ENCODE results near the gene DYRK1B. TPM values are rescaled to one million over a fixed set of nuclear protein-coding genes. Genes with fewer than 3 reads are reported as not detected.

DYRK1B gene
- total RNA-seq, 1 experiment from 2014 or later, result 2.4 TPM

- Histone ChIP-seq H3K4me1 (ENCODE audit: insufficient read depth, low read length) (peaks cover 4% of the 10 kb centered on the region; the same call in 1 of the 2 replicates), H3K4me3 (ENCODE audit: low read length) (no peak overlapping the region; the same call in 1 of the 2 replicates), H3K9me3 (ENCODE audit: low read length) (no peaks in the 10 kb centered on the region), H3K9ac (ENCODE audit: low read length) (peak overlapping the region; percentile 15; the same call in 1 of the 2 replicates), H3K9me2 (replicated peaks; ENCODE audit: low read length) (no peaks in the 10 kb centered on the region), H4K20me1 (ENCODE audit: low read length) (no peaks in the 10 kb centered on the region), H3K79me2 (ENCODE audit: low read length) (no peaks in the 10 kb centered on the region), H3K27me3 (ENCODE audit: low read length) (no peaks in the 10 kb centered on the region), H3K27ac (ENCODE audit: low read length) (no peak overlapping the region), H3K36me3 (ENCODE audit: low read depth, low read length) (peaks cover 22% of the 10 kb centered on the region), H3F3A (ENCODE audit: low read length, unreplicated experiment) (no peaks in the 10 kb centered on the region), H2AFZ (ENCODE audit: low read length) (no peak overlapping the region), H3K4me2 (ENCODE audit: low read length) (peak overlapping the region; percentile 80; the same call in 1 of the 2 replicates)
- ChIA-PET POLR2A (ENCODE audit: unreplicated experiment) (no interaction called here), CTCF (no interaction called here)
- no peak for TF ChIP-seq EZH2phosphoT487 (IDR thresholded peaks at IDR 0.05; ENCODE audit: borderline replicate concordance, low read length)
- no peak for TF ChIP-seq EZH2 (IDR thresholded peaks at IDR 0.05; ENCODE audit: low read length, unreplicated experiment)
- no peak for TF ChIP-seq CTCF (conservative IDR thresholded peaks at IDR 0.05; ENCODE audit: low read depth, low read length)
- DNase-seq (no peak), ATAC-seq (no peak)
- intact Hi-C loops (cut with micrococcal nuclease), result no loop called here
- no TSS peak for BruUV-seq (replicated peaks)
Measured at GRCh38 chr19:39832341-39833083, 1.4 kb downstream of the DYRK1B start.

- no TSS peak for BruUV-seq (replicated peaks)
- H3K4me2 ChIP-seq (ENCODE audit: low read length), result no peak overlapping the region
- H3K79me2 ChIP-seq (ENCODE audit: low read length), result no peaks in the 10 kb centered on the region
- H3K36me3 ChIP-seq (ENCODE audit: low read depth, low read length), result peaks cover 17% of the 10 kb centered on the region
- H3K9me3 ChIP-seq (ENCODE audit: low read length), result no peaks in the 10 kb centered on the region
- no peak overlapping the region for H2AFZ ChIP-seq (ENCODE audit: low read length)
- ChIA-PET CTCF (no interaction called here), POLR2A (ENCODE audit: unreplicated experiment) (no interaction called here)
- H3K4me3 ChIP-seq (ENCODE audit: low read length), result no peak overlapping the region
- no peak overlapping the region for H3K27ac ChIP-seq (ENCODE audit: low read length)
- no peak overlapping the region for H3K9ac ChIP-seq (ENCODE audit: low read length)
- ATAC-seq (no peak), DNase-seq (no peak)
- H3F3A ChIP-seq (ENCODE audit: low read length, unreplicated experiment), result no peaks in the 10 kb centered on the region
- no peaks in the 10 kb centered on the region for H3K9me2 ChIP-seq (replicated peaks; ENCODE audit: low read length)
- H3K4me1 ChIP-seq (ENCODE audit: insufficient read depth, low read length), result peaks cover 4% of the 10 kb centered on the region; the same call in 1 of the 2 replicates
- H4K20me1 ChIP-seq (ENCODE audit: low read length), result no peaks in the 10 kb centered on the region
- no peaks in the 10 kb centered on the region for H3K27me3 ChIP-seq (ENCODE audit: low read length)
- TF ChIP-seq EZH2phosphoT487 (IDR thresholded peaks at IDR 0.05; ENCODE audit: borderline replicate concordance, low read length) (no peak), EZH2 (IDR thresholded peaks at IDR 0.05; ENCODE audit: low read length, unreplicated experiment) (no peak), CTCF (conservative IDR thresholded peaks at IDR 0.05; ENCODE audit: low read depth, low read length) (no peak)
- intact Hi-C loops (cut with micrococcal nuclease), result no loop called here
Measured at GRCh38 chr19:39831679-39832078, 2.3 kb downstream of the DYRK1B start.

GRCh38 chr19:39830847-39831246 lies 3.1 kb downstream of the DYRK1B start:
- POLR2A ChIA-PET (ENCODE audit: unreplicated experiment), result no interaction called here
- ATAC-seq (no peak), DNase-seq (no peak)
- CTCF ChIA-PET, result interaction anchor here (0.5 kb wide), 1 partner anchor 242 kb away, joined by 4 read pairs; no protein-coding TSS in a partner anchor
- H3K79me2 ChIP-seq (ENCODE audit: low read length), result no peaks in the 10 kb centered on the region
- TF ChIP-seq CTCF (conservative IDR thresholded peaks at IDR 0.05; ENCODE audit: low read depth, low read length), result no peak
- TF ChIP-seq EZH2phosphoT487 (IDR thresholded peaks at IDR 0.05; ENCODE audit: borderline replicate concordance, low read length), result no peak
- TF ChIP-seq EZH2 (IDR thresholded peaks at IDR 0.05; ENCODE audit: low read length, unreplicated experiment), result no peak
- no peak overlapping the region for H3K4me3 ChIP-seq (ENCODE audit: low read length)
- H3K27me3 ChIP-seq (ENCODE audit: low read length), result no peaks in the 10 kb centered on the region
- no peaks in the 10 kb centered on the region for H3K9me3 ChIP-seq (ENCODE audit: low read length)
- peaks cover 4% of the 10 kb centered on the region; the same call in 1 of the 2 replicates for H3K4me1 ChIP-seq (ENCODE audit: insufficient read depth, low read length)
- intact Hi-C loops (cut with micrococcal nuclease), result no loop called here
- BruUV-seq (replicated peaks), result no TSS peak
- H3K4me2 ChIP-seq (ENCODE audit: low read length), result no peak overlapping the region
- no peaks in the 10 kb centered on the region for H3K9me2 ChIP-seq (replicated peaks; ENCODE audit: low read length)
- no peaks in the 10 kb centered on the region for H4K20me1 ChIP-seq (ENCODE audit: low read length)
- no peak overlapping the region for H3K27ac ChIP-seq (ENCODE audit: low read length)
- no peak overlapping the region for H2AFZ ChIP-seq (ENCODE audit: low read length)
- H3K9ac ChIP-seq (ENCODE audit: low read length), result no peak overlapping the region
- peaks cover 10% of the 10 kb centered on the region for H3K36me3 ChIP-seq (ENCODE audit: low read depth, low read length)
- H3F3A ChIP-seq (ENCODE audit: low read length, unreplicated experiment), result no peaks in the 10 kb centered on the region
